GM21526 (cell line): Measurements from ENCODE around the gene ANKS1B.

Experiments used
- ATAC-seq: cut with Tn5 transposase; IDR thresholded peaks from one replicate; pipeline ENCODE4 v1.9.1; 2021; ENCODE audit warnings: moderate library complexity; ENCODE audit not compliant: unreplicated experiment, low FRiP score

The ANKS1B gene

GRCh38 chr12:98916106-98916505 is 1068.6 kb downstream of the ANKS1B start:
- ATAC-seq, result no peak

GRCh38 chr12:98912401-98912974 is 1072.2 kb downstream of the ANKS1B start:
- no peak for ATAC-seq

- ATAC-seq, result no peak
Observed at GRCh38 chr12:98911396-98911795, 1073.3 kb downstream of the ANKS1B start.

- no peak for ATAC-seq
Observed at GRCh38 chr12:98909746-98910145, 1075.0 kb downstream of the ANKS1B start.

- ATAC-seq, result no peak
Observed at GRCh38 chr12:98908866-98909265, 1075.9 kb downstream of the ANKS1B start.

- no peak for ATAC-seq
Observed at GRCh38 chr12:98903875-98904274, 1080.9 kb downstream of the ANKS1B start.

- no peak for ATAC-seq
Observed at GRCh38 chr12:98901189-98901588, 1083.5 kb downstream of the ANKS1B start.

GRCh38 chr12:98896938-98897337 is 1087.8 kb downstream of the ANKS1B start:
- no peak for ATAC-seq

- ATAC-seq, result no peak
Observed at GRCh38 chr12:98895086-98895651, 1089.6 kb downstream of the ANKS1B start.

GRCh38 chr12:98894412-98895085 is 1090.2 kb downstream of the ANKS1B start:
- no peak for ATAC-seq

GRCh38 chr12:98893675-98894411 is 1090.9 kb downstream of the ANKS1B start:
- ATAC-seq, result no peak

- ATAC-seq, result no peak
Observed at GRCh38 chr12:98893126-98893674, 1091.5 kb downstream of the ANKS1B start.

GRCh38 chr12:98885778-98886177 is 1099.0 kb downstream of the ANKS1B start:
- no peak for ATAC-seq

- no peak for ATAC-seq
Observed at GRCh38 chr12:98883231-98883630, 1101.5 kb downstream of the ANKS1B start.

GRCh38 chr12:98882526-98882925 is 1102.2 kb downstream of the ANKS1B start:
- ATAC-seq, result no peak

- ATAC-seq, result no peak
Observed at GRCh38 chr12:98873776-98874175, 1111.0 kb downstream of the ANKS1B start.

GRCh38 chr12:98870504-98870903 is 1114.2 kb downstream of the ANKS1B start:
- no peak for ATAC-seq

- ATAC-seq, result no peak
Observed at GRCh38 chr12:98869886-98870503, 1114.7 kb downstream of the ANKS1B start.

- ATAC-seq, result no peak
Observed at GRCh38 chr12:98868538-98868937, 1116.2 kb downstream of the ANKS1B start.

GRCh38 chr12:98868076-98868475 is 1116.7 kb downstream of the ANKS1B start:
- ATAC-seq, result no peak

GRCh38 chr12:98864363-98864762 is 1120.4 kb downstream of the ANKS1B start:
- ATAC-seq, result no peak
